ENCODE results near the gene EIF2B2. TPM values are rescaled to one million over a fixed set of nuclear protein-coding genes. Genes with fewer than 3 reads are reported as not detected.

The EIF2B2 gene
- total and polyA plus RNA-seq, 2 of the 13 experiments (the other 11 are each of a cell fraction or from before 2014, with no cell fraction given), result 54.4 to 78.6 TPM

DNA sequence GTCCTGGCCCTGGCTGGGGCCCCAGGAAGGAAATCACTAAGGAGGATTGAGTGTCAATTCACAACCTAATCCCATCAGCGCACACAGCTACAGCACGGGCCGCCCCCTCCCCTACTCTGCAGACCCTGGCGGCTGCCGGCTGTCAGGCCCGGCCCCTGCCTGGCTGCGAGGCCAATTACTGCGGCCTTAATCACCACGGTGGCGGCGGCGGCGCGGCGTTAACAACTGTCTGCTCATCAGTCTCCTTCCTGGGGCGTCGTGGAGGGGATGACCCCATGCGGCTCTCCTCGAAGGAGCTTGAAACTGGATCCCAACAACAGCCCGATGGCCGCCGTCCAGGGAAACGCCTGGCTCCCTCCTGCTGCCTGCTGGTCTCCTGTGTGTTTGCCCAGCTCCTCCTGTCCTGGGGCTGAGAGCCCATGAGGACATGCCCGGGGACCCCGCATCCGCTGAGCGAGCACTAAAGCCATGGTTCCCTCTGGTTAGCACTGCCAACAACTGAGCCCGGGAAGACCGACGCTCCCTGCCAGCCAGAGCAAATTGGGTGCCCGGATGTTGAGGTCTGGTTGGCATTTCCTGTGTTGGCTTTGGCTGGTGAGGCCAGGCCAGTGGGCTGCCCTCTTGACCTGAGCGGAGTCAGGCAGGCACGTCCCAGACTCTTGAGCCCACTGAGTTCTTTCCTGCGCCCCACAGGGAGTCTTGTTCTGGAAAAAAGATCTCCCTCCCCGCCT lies 21.8 kb upstream of the EIF2B2 start:
- no peak for FAIRE-seq
- BruUV-seq (replicated peaks), result no TSS peak

More for the DNA sequence above, 21.8 kb upstream of the EIF2B2 start:
- ChIA-PET POLR2A (interaction anchor here (0.6 to 1.4 kb wide), 2 partner anchors 27 to 49 kb away, joined by 3 to 4 read pairs; no protein-coding TSS in a partner anchor), CTCF (ENCODE audit: low intra/inter-chr PET ratio, low total read pairs) (no interaction called here)
- ATAC-seq (no peak), DNase-seq (ENCODE audit: low spot score) (no peak)
- no peak overlapping the region for H3K27ac ChIP-seq (ENCODE audit: extremely low read length, insufficient read depth, low read length)
- TF ChIP-seq, protein P1, sequence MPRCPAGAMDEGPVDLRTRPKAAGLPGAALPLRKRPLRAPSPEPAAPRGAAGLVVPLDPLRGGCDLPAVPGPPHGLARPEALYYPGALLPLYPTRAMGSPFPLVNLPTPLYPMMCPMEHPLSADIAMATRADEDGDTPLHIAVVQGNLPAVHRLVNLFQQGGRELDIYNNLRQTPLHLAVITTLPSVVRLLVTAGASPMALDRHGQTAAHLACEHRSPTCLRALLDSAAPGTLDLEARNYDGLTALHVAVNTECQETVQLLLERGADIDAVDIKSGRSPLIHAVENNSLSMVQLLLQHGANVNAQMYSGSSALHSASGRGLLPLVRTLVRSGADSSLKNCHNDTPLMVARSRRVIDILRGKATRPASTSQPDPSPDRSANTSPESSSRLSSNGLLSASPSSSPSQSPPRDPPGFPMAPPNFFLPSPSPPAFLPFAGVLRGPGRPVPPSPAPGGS (CRISPR knock-in tag; IDR thresholded peaks at IDR 0.05), result no peak
- no peak for TF ChIP-seq PCBP2 (optimal IDR thresholded peaks at IDR 0.05; ENCODE audit: low read depth, low read length, poor library complexity, severe bottlenecking)
- TF ChIP-seq ZSCAN30 (CRISPR knock-in tag; IDR thresholded peaks at IDR 0.05), result no peak
- no peak for TF ChIP-seq ZNF883 (CRISPR knock-in tag; IDR thresholded peaks at IDR 0.05; ENCODE audit: not compliant biosample characterization)
- TF ChIP-seq RAD51 (IDR thresholded peaks at IDR 0.05; ENCODE audit: borderline replicate concordance), result no peak
- no peak for TF ChIP-seq ZNF510 (CRISPR knock-in tag; IDR thresholded peaks at IDR 0.05; ENCODE audit: low read depth)
- TF ChIP-seq, protein P2, sequence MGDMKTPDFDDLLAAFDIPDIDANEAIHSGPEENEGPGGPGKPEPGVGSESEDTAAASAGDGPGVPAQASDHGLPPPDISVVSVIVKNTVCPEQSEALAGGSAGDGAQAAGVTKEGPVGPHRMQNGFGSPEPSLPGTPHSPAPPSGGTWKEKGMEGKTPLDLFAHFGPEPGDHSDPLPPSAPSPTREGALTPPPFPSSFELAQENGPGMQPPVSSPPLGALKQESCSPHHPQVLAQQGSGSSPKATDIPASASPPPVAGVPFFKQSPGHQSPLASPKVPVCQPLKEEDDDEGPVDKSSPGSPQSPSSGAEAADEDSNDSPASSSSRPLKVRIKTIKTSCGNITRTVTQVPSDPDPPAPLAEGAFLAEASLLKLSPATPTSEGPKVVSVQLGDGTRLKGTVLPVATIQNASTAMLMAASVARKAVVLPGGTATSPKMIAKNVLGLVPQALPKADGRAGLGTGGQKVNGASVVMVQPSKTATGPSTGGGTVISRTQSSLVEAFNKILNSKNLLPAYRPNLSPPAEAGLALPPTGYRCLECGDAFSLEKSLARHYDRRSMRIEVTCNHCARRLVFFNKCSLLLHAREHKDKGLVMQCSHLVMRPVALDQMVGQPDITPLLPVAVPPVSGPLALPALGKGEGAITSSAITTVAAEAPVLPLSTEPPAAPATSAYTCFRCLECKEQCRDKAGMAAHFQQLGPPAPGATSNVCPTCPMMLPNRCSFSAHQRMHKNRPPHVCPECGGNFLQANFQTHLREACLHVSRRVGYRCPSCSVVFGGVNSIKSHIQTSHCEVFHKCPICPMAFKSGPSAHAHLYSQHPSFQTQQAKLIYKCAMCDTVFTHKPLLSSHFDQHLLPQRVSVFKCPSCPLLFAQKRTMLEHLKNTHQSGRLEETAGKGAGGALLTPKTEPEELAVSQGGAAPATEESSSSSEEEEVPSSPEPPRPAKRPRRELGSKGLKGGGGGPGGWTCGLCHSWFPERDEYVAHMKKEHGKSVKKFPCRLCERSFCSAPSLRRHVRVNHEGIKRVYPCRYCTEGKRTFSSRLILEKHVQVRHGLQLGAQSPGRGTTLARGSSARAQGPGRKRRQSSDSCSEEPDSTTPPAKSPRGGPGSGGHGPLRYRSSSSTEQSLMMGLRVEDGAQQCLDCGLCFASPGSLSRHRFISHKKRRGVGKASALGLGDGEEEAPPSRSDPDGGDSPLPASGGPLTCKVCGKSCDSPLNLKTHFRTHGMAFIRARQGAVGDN (CRISPR knock-in tag; IDR thresholded peaks at IDR 0.05), result no peak
- TF ChIP-seq HOXD1 (CRISPR knock-in tag; IDR thresholded peaks at IDR 0.05), result no peak
- no peak for TF ChIP-seq PAX8 (CRISPR knock-in tag; IDR thresholded peaks at IDR 0.05; ENCODE audit: borderline replicate concordance)
- no peak for TF ChIP-seq BRD4 (CRISPR knock-in tag; IDR thresholded peaks at IDR 0.05)
- TF ChIP-seq ADNP (CRISPR knock-in tag; IDR thresholded peaks at IDR 0.05), result no peak
- no peak for TF ChIP-seq ZNF749 (CRISPR knock-in tag; IDR thresholded peaks at IDR 0.05; ENCODE audit: borderline replicate concordance)
- no peak for TF ChIP-seq ZNF30 (CRISPR knock-in tag; IDR thresholded peaks at IDR 0.05)
- TF ChIP-seq ZNF768 (CRISPR knock-in tag; IDR thresholded peaks at IDR 0.05), result no peak
- no peak for TF ChIP-seq RFX5 (IDR thresholded peaks at IDR 0.05; ENCODE audit: low read depth, low read length)
- no peak for TF ChIP-seq CAMTA2 (CRISPR knock-in tag; IDR thresholded peaks at IDR 0.05; ENCODE audit: borderline replicate concordance)
- TF ChIP-seq, protein P3, sequence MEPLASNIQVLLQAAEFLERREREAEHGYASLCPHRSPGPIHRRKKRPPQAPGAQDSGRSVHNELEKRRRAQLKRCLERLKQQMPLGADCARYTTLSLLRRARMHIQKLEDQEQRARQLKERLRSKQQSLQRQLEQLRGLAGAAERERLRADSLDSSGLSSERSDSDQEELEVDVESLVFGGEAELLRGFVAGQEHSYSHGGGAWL (CRISPR knock-in tag; IDR thresholded peaks at IDR 0.05), result no peak
- H3K36me3 ChIP-seq (replicated peaks in 1 of 2; ENCODE audit: control insufficient read depth in 1 of 2, insufficient read depth in 2 of 2, low read length in 2 of 2), result no peaks in the 10 kb centered on the region
- in situ Hi-C loops (cut with HindIII; ENCODE audit: extremely low pct_ligation_motif_present, low pct_unique_long_range_greater_than_20kb), result no loop called here
- H3K4me2 ChIP-seq (ENCODE audit: low read depth, low read length), result no peak overlapping the region
- intact Hi-C loops (cut with micrococcal nuclease; ENCODE audit: unreplicated experiment), result no loop called here
- peaks cover 4 to 52% of the 10 kb centered on the region in 2 experiments; a peak in 4 of 5 replicates for H3K27me3 ChIP-seq (ENCODE audit: control insufficient read depth in 1 of 2, insufficient read depth in 2 of 2, low read length in 2 of 2)
- WGBS (ENCODE audit: low lambda C conversion rate), result 67% methylated on average over 8 of the region's 35 CpGs
- H4K20me1 ChIP-seq (ENCODE audit: insufficient read depth, low read length), result no peaks in the 10 kb centered on the region
- no peak overlapping the region for H3K4me3 ChIP-seq (replicated peaks in 1 of 3; ENCODE audit: insufficient read depth in 1 of 3, low read depth in 2 of 3, low read length in 3 of 3)
- no peaks in the 10 kb centered on the region for H3K9me3 ChIP-seq (ENCODE audit: low read length)
- no peaks in the 10 kb centered on the region for H3K79me2 ChIP-seq (ENCODE audit: insufficient read depth, low read length)
- no peak overlapping the region for H2AFZ ChIP-seq (ENCODE audit: low read length)
- no peak overlapping the region for H3K9ac ChIP-seq (ENCODE audit: insufficient read depth, low read depth, low read length)
- H3K4me1 ChIP-seq (ENCODE audit: insufficient read depth, low read length), result peaks cover 30% of the 10 kb centered on the region

All from HepG2 (cell line).